Uterus (tissue), 4 donors: ENCODE measurements around the gene CACNA1A. TPM values are rescaled to one million over a fixed set of nuclear protein-coding genes. Genes with fewer than 3 reads are reported as not detected.

Experiments used
- DNase-seq, 2 donors: peaks; one replicate each; pipeline ENCODE4 v3.0.0-alpha.2; 2019 to 2020
- H3K27ac ChIP-seq, 2 donors: fragments of 200-600 bp; sonication (generic); 1 replicate in 1 of 2; 2 replicates in 1 of 2; pipeline ENCODE4 v1.5.1; 2016 to 2018
- H3K27me3 ChIP-seq, 2 donors: fragments of 200-600 bp; sonication (generic); one replicate each; pipeline ENCODE4 v1.5.1; 2018 to 2019; ENCODE audit warnings: control low read depth in 1 of 2
- H3K36me3 ChIP-seq, 2 donors: fragments of 200-600 bp; sonication (generic); one replicate each; pipeline ENCODE4 v1.5.1; 2019; ENCODE audit warnings: control low read depth in 1 of 2
- H3K4me1 ChIP-seq, 2 donors: fragments of 200-600 bp; sonication (generic); one replicate each; pipeline ENCODE4 v1.5.1; 2018 to 2019; ENCODE audit warnings: control low read depth in 1 of 2
- H3K4me3 ChIP-seq, 2 donors: fragments of 200-600 bp; sonication (generic); 1 replicate in 1 of 2; 2 replicates in 1 of 2; pipeline ENCODE4 v1.5.1; 2018 to 2019; ENCODE audit warnings: mild to moderate bottlenecking in 1 of 2
- H3K9me3 ChIP-seq, 2 donors: fragments of 200-600 bp; sonication (generic); one replicate each; pipeline ENCODE4 v1.5.1; 2019; ENCODE audit warnings: control low read depth in 1 of 2
- POLR2A ChIP-seq, 2 donors: fragments of 450-650 bp; IDR thresholded peaks; one replicate each; pipeline ENCODE4 v1.6.1; 2016; ENCODE audit warnings: antibody characterized with exemption in 2 of 2, mild to moderate bottlenecking in 1 of 2, moderate library complexity in 1 of 2
- intact Hi-C: fragments of 100-400 bp; cut with DNase I; formaldehyde crosslinking; loops from one replicate; pipeline ENCODE4 v1.15.1; 2023; ENCODE audit warnings: low total_unique reads
- total RNA-seq, 4 donors: library from RNA; depleted of rRNA in 3 of 4; stranded (reverse); fragments of >200 nt in 3 of 4; gene quantifications; one replicate each; pipeline versions ENCODE4 v1.1.0 to v1.2.4, GENCODE V29; 2014 to 2023
- TF ChIP-seq, protein P1 (sequence below), 4 experiments: fragments of 200-600 bp in 2 of 4; fragments of 450-650 bp in 2 of 4; sonication (generic) in 2 of 4; IDR thresholded peaks; one replicate each; pipeline ENCODE4 v1.5.1; 2016 to 2019; ENCODE audit warnings: antibody characterized with exemption in 4 of 4, mild to moderate bottlenecking in 2 of 4, moderate library complexity in 1 of 4
- donor health status: DM: yes; HTN: yes; CAD: no.

The CACNA1A gene
- total RNA-seq, 4 donors from 2014 or later, result 0.77 to 5.8 (median 0.96) TPM

DNA sequence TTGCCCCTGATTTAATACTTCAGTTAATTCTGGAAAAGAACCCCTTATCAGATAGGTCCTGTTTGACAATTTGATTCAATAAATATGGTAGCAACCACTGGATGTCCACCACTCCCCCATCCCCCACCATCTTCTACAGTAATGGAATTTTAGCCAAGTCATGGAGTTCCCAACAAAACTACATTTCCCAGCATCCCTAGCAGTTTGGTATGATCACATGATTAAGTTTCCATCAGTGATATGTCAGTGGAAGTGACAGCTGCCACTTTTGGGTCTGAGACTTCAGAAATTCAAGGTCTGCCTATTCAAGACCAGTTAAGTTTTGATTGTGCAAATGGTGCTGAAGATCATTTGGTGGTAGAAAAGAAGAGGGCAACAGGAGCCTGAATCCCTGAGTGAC is 85.5 kb downstream of the CACNA1A start:
- H3K36me3 ChIP-seq, result no peaks in the 10 kb centered on the region
- no peak overlapping the region for H3K27ac ChIP-seq
- no peak overlapping the region for H3K4me3 ChIP-seq
- intact Hi-C loops, result no loop called here
- DNase-seq, result no peak
- TF ChIP-seq, protein P1, sequence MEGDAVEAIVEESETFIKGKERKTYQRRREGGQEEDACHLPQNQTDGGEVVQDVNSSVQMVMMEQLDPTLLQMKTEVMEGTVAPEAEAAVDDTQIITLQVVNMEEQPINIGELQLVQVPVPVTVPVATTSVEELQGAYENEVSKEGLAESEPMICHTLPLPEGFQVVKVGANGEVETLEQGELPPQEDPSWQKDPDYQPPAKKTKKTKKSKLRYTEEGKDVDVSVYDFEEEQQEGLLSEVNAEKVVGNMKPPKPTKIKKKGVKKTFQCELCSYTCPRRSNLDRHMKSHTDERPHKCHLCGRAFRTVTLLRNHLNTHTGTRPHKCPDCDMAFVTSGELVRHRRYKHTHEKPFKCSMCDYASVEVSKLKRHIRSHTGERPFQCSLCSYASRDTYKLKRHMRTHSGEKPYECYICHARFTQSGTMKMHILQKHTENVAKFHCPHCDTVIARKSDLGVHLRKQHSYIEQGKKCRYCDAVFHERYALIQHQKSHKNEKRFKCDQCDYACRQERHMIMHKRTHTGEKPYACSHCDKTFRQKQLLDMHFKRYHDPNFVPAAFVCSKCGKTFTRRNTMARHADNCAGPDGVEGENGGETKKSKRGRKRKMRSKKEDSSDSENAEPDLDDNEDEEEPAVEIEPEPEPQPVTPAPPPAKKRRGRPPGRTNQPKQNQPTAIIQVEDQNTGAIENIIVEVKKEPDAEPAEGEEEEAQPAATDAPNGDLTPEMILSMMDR (IDR thresholded peaks at IDR 0.05), result no peak
- no peak for TF ChIP-seq POLR2A (IDR thresholded peaks at IDR 0.05)
- no peaks in the 10 kb centered on the region for H3K27me3 ChIP-seq
- no peaks in the 10 kb centered on the region for H3K4me1 ChIP-seq
- H3K9me3 ChIP-seq, result peaks cover 0 to 5% of the 10 kb centered on the region in 2 donors

DNA sequence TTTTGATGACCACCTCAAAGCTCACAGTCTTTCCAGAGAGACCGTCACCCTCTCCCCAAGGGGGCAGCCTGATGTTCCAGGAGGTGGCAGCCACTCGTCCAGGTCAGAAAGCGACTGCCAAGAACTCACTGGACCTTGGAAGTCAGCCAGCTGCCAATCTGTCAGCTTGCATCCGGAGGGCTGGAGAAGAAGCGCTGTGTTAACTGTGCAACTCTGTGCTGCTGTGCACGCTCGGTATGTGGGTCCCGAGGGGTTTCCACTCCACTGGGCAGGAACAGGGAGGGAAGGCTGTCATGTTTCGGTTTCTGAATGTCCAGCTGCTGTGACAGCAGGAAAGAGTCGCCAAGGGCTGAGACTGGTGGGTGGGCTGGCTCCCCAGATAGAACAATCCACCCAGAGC is 89.2 kb downstream of the CACNA1A start:
- H3K4me3 ChIP-seq, result no peak overlapping the region
- H3K36me3 ChIP-seq, result no peaks in the 10 kb centered on the region
- H3K4me1 ChIP-seq, result no peaks in the 10 kb centered on the region
- intact Hi-C loops, result no loop called here
- no peaks in the 10 kb centered on the region for H3K27me3 ChIP-seq
- no peaks in the 10 kb centered on the region for H3K9me3 ChIP-seq
- no peak for TF ChIP-seq POLR2A (IDR thresholded peaks at IDR 0.05)
- TF ChIP-seq, protein P1 (IDR thresholded peaks at IDR 0.05), result no peak
- no peak for DNase-seq
- no peak overlapping the region for H3K27ac ChIP-seq

DNA sequence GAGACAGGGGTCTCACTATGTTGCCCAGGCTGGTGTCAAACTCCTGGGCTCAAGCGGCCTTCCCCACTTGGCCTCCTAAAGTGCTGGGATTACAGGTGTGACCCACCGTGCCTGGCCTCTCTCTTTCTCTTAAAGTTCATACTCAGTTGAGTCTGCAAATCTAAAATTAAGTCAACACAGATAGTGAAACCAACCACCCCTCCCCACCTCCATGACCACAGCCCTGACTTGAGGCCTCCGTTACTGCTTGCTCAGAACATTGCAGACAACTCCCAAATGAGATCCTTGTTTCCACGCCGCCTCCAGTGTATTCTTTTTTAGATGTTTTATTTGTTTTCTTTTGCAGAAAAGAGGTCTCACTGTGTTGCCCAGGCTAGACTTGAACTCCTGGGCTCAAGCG is 94.4 kb downstream of the CACNA1A start:
- Histone ChIP-seq H3K36me3 (no peaks in the 10 kb centered on the region), H3K27me3 (no peaks in the 10 kb centered on the region), H3K4me3 (no peak overlapping the region), H3K4me1 (no peaks in the 10 kb centered on the region), H3K9me3 (no peaks in the 10 kb centered on the region), H3K27ac (no peak overlapping the region)
- no peak for DNase-seq
- TF ChIP-seq POLR2A (IDR thresholded peaks at IDR 0.05), result no peak
- TF ChIP-seq, protein P1 (IDR thresholded peaks at IDR 0.05), result no peak
- intact Hi-C loops, result no loop called here

DNA sequence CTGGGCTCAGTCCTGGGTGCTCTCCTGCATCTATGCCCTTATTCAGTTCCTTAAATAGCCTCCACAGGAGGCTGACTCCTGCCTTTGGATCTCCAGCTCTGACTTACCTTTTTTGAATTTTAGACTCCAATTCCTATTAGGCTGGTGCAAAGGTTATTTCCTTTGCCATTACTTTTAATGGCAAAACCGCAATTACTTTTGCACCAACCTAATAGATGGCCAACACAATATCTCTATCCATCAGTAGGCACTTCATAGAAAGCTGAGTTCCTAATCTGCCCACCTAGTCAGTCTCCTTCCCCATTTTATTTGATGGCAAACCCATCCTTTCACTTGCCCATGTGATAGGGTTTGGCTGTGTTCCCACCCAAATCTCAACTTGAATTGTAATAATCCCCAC is 95.3 kb downstream of the CACNA1A start:
- no peak for DNase-seq
- Histone ChIP-seq H3K9me3 (no peaks in the 10 kb centered on the region), H3K4me1 (no peaks in the 10 kb centered on the region), H3K27me3 (no peaks in the 10 kb centered on the region), H3K27ac (no peak overlapping the region), H3K4me3 (no peak overlapping the region), H3K36me3 (no peaks in the 10 kb centered on the region)
- intact Hi-C loops, result no loop called here
- no peak for TF ChIP-seq POLR2A (IDR thresholded peaks at IDR 0.05)
- TF ChIP-seq, protein P1 (IDR thresholded peaks at IDR 0.05), result no peak

DNA sequence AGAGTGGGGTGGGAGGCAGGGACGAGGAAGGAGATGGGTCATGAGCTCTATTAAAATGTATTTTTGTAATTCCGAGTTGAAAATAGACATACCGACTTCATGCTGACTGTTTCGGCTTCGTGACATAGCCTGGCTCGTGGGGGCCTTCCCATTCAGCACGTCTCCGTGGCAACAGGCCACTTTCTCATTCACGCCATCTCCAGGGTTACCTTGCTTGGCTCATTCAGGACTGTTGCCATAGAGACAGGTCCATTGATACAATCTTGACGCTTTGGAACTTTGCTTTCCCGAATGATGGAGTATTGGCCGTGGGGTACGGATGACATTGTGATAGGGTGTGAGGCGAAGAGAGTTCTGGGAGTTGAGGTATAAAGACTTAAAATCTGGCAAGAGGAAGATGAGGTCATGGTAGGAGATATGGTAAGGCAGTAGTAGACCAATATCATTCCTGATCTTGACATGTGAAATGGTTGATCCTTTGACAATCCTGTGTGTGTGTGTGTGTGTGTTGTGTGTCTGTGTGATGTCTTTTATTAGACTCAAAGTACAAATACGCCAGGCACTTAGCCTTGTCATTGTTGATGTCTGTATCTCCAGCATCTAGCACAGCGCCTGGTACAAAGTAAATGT is 97.3 kb downstream of the CACNA1A start:
- Histone ChIP-seq H3K4me3 (no peak overlapping the region), H3K4me1 (no peaks in the 10 kb centered on the region), H3K9me3 (no peaks in the 10 kb centered on the region), H3K27me3 (no peaks in the 10 kb centered on the region), H3K36me3 (no peaks in the 10 kb centered on the region), H3K27ac (no peak overlapping the region)
- intact Hi-C loops, result no loop called here
- no peak for DNase-seq
- no peak for TF ChIP-seq POLR2A (IDR thresholded peaks at IDR 0.05)
- TF ChIP-seq, protein P1 (IDR thresholded peaks at IDR 0.05), result no peak
